Endodermal cell (in vitro differentiated cells): ENCODE measurements around the gene TIGAR. TPM values are rescaled to one million over a fixed set of nuclear protein-coding genes. Genes with fewer than 3 reads are reported as not detected.

Source experiments
- DNase-seq: peaks from one replicate; pipeline ENCODE4 v3.0.0-alpha.2; 2017
- H3K27ac ChIP-seq: 2 replicates; pipeline ENCODE4 v1.5.1; 2013; ENCODE audit warnings: mild to moderate bottlenecking, low read depth, low read length, moderate library complexity
- H3K27me3 ChIP-seq: 2 replicates; pipeline ENCODE4 v1.6.1; 2013; ENCODE audit warnings: mild to moderate bottlenecking, low read length, moderate library complexity; ENCODE audit not compliant: insufficient read depth, control insufficient read depth, poor library complexity, severe bottlenecking
- H3K36me3 ChIP-seq: 2 replicates; pipeline ENCODE4 v1.7.0; 2013; ENCODE audit warnings: mild to moderate bottlenecking, low read length, moderate library complexity; ENCODE audit not compliant: control insufficient read depth, insufficient read depth
- H3K4me1 ChIP-seq: one replicate; pipeline ENCODE4 v1.7.0; 2013; ENCODE audit warnings: low read length; ENCODE audit not compliant: control insufficient read depth, insufficient read depth
- H3K4me3 ChIP-seq: 2 replicates; pipeline ENCODE4 v1.5.1; 2013; ENCODE audit warnings: mild to moderate bottlenecking, low read length, moderate library complexity
- H3K9ac ChIP-seq: 2 replicates; pipeline ENCODE4 v1.6.1; 2013; ENCODE audit warnings: mild to moderate bottlenecking, low read length, moderate library complexity; ENCODE audit not compliant: poor library complexity, severe bottlenecking; ENCODE audit errors: extremely low read depth
- H3K9me3 ChIP-seq: 2 replicates; pipeline ENCODE4 v1.6.1; 2013; ENCODE audit warnings: mild to moderate bottlenecking, low read length, moderate library complexity; ENCODE audit not compliant: control insufficient read depth
- H3K27ac Mint-ChIP-seq: 2 replicates; pipeline ENCODE4 v1.8.0; 2020; ENCODE audit warnings: mixed read lengths
- H3K27me3 Mint-ChIP-seq: 2 replicates; pipeline ENCODE4 v1.8.0; 2021; ENCODE audit warnings: mild to moderate bottlenecking, mixed read lengths; ENCODE audit not compliant: insufficient read depth
- H3K36me3 Mint-ChIP-seq: 2 replicates; pipeline ENCODE4 v1.8.0; 2020; ENCODE audit warnings: low read depth, mixed read lengths
- H3K4me1 Mint-ChIP-seq: 2 replicates; pipeline ENCODE4 v1.8.0; 2020; ENCODE audit warnings: mixed read lengths
- H3K4me3 Mint-ChIP-seq: 2 replicates; pipeline ENCODE4 v1.8.0; 2020; ENCODE audit warnings: mild to moderate bottlenecking, moderate library complexity, mixed read lengths
- H3K9me3 Mint-ChIP-seq: 2 replicates; pipeline ENCODE4 v1.8.0; 2020; ENCODE audit warnings: mild to moderate bottlenecking, mixed read lengths
- WGBS, 2 experiments: methylation state at CpG; one replicate each; pipeline versions ENCODE4 v1.1.5 to v1.1.7; 2013; ENCODE audit warnings: missing lambda C conversion rate in 2 of 2, mixed read lengths in 1 of 2; ENCODE audit not compliant: insufficient coverage in 1 of 2, insufficient read length in 1 of 2; 5-methylcytosine and 5-hydroxymethylcytosine counted together
- total RNA-seq, 2 donors: library from RNA; stranded (reverse); fragmentation: NEBNext Ultra II Directional in 1 of 2; extraction: Animal tissue kit (Norgen Biotek cat#: 25700) in 1 of 2; gene quantifications; 2 replicates in 1 of 2; 3 replicates in 1 of 2; pipeline ENCODE4 v1.2.1, GENCODE V29; 2021
- TF ChIP-seq, protein P1 (sequence below): fragments of 200-600 bp; sonication (generic); conservative IDR thresholded peaks from 2 replicates; pipeline ENCODE4 v1.5.0; 2021; ENCODE audit warnings: antibody characterized with exemption, mild to moderate bottlenecking

Gene TIGAR
- total RNA-seq, 2 donors from 2014 or later: 19.2 to 41.3 TPM

DNA sequence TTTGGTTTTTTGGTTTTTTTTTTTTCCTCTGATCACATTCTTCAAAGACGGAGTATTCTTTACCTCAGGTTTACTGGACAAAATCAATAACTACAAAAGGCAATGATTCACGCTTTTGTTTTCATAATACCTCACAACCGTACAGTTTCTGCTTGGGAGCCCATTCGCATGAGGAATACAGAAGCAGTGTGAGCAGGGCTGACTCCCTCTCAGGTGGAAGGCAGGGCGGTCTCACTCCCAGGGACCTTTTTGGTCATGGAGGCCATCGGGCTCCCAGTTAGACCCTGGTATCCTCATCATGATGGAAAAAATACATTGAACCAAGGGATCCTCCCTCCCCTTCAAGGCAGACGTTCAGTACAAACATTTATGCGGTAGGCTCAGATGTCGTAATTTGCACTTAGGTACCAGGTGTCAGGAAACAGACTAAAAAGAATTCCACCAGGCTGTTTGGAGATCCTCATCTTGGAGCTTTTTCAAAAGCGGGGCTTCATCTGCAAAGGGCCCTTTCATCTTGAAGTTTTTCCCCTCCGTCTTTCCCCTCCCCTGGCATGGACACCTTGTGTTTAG lies 19.0 kb upstream of the TIGAR start:
- H3K27ac ChIP-seq: peak overlapping the region; percentile 9
- no peak overlapping the region for H3K4me3 ChIP-seq
- no peaks in the 10 kb centered on the region for H3K4me1 ChIP-seq
- Mint-ChIP-seq H3K36me3 (peaks cover 81% of the 10 kb centered on the region), H3K27me3 (no peaks in the 10 kb centered on the region), H3K4me1 (peaks cover 6% of the 10 kb centered on the region), H3K9me3 (no peaks in the 10 kb centered on the region), H3K27ac (no peak overlapping the region), H3K4me3 (no peak overlapping the region)
- 94 to 97% methylated on average over 6 to 11 of the region's 11 CpGs for WGBS, 2 experiments
- DNase-seq: no peak
- H3K9ac ChIP-seq: no peak overlapping the region
- H3K9me3 ChIP-seq: no peaks in the 10 kb centered on the region
- H3K27me3 ChIP-seq: no peaks in the 10 kb centered on the region
- peaks cover 37% of the 10 kb centered on the region for H3K36me3 ChIP-seq
- TF ChIP-seq, protein P1, sequence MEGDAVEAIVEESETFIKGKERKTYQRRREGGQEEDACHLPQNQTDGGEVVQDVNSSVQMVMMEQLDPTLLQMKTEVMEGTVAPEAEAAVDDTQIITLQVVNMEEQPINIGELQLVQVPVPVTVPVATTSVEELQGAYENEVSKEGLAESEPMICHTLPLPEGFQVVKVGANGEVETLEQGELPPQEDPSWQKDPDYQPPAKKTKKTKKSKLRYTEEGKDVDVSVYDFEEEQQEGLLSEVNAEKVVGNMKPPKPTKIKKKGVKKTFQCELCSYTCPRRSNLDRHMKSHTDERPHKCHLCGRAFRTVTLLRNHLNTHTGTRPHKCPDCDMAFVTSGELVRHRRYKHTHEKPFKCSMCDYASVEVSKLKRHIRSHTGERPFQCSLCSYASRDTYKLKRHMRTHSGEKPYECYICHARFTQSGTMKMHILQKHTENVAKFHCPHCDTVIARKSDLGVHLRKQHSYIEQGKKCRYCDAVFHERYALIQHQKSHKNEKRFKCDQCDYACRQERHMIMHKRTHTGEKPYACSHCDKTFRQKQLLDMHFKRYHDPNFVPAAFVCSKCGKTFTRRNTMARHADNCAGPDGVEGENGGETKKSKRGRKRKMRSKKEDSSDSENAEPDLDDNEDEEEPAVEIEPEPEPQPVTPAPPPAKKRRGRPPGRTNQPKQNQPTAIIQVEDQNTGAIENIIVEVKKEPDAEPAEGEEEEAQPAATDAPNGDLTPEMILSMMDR: no peak

DNA sequence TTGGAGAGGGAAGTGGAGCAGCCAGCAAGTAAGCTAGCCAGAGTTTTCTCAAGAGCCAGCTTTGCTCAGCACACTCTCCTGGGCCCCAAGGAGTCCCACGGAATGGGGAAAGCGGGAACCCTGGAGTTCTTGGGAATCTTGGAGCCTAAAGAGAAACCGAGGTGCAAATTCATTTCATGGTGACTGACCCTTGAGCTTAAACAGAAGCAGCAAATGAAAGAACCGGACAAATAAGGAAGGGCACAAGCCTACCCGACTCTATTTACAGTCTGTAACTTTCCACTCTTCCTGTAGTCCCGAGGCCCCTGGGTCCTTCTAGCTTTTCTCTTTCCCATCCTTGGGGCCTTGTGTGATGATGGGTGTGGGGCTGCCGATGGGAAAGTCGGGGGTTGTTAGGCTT lies 18.1 kb upstream of the TIGAR start:
- no peak overlapping the region for H3K9ac ChIP-seq
- H3K27me3 Mint-ChIP-seq: no peaks in the 10 kb centered on the region
- DNase-seq: no peak
- H3K27ac Mint-ChIP-seq: no peak overlapping the region
- no peak overlapping the region for H3K27ac ChIP-seq
- 94 to 96% methylated on average over 5 to 8 of the region's 8 CpGs for WGBS, 2 experiments
- H3K4me1 ChIP-seq: no peaks in the 10 kb centered on the region
- H3K4me3 Mint-ChIP-seq: no peak overlapping the region
- H3K4me3 ChIP-seq: no peak overlapping the region
- no peaks in the 10 kb centered on the region for H3K9me3 ChIP-seq
- H3K36me3 Mint-ChIP-seq: peaks cover 77% of the 10 kb centered on the region
- H3K36me3 ChIP-seq: peaks cover 36% of the 10 kb centered on the region
- no peaks in the 10 kb centered on the region for H3K9me3 Mint-ChIP-seq
- TF ChIP-seq, protein P1: no peak
- H3K4me1 Mint-ChIP-seq: peaks cover 12% of the 10 kb centered on the region
- H3K27me3 ChIP-seq: no peaks in the 10 kb centered on the region

DNA sequence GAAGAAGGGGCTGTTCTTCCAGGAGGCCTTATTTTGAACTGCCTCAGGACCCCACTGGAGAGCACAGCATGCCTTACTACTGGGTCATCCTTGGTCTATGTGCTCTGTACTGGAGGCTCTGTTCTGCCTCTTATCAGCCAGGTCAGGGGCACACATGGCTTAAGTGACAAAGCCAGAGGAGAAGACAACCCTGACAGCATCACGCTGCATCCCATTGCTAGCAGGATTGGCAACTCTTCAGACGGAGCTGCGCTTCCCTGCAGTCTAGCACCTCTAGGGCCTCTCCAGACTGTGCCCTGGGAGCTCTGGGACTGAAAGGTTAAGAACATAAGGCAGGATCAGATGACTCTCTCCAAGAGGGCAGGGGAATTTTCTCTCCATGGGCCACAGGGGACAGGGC lies 17.3 kb upstream of the TIGAR start:
- Mint-ChIP-seq H3K36me3 (peaks cover 73% of the 10 kb centered on the region), H3K27me3 (no peaks in the 10 kb centered on the region), H3K27ac (peak overlapping the region; percentile 6), H3K4me3 (no peak overlapping the region), H3K4me1 (peaks cover 21% of the 10 kb centered on the region), H3K9me3 (no peaks in the 10 kb centered on the region)
- TF ChIP-seq, protein P1: no peak
- 92 to 94% methylated on average over 3 of the region's 3 CpGs for WGBS, 2 experiments
- Histone ChIP-seq H3K36me3 (peaks cover 33% of the 10 kb centered on the region), H3K27ac (no peak overlapping the region), H3K27me3 (no peaks in the 10 kb centered on the region), H3K9me3 (no peaks in the 10 kb centered on the region), H3K4me1 (no peaks in the 10 kb centered on the region), H3K9ac (no peak overlapping the region), H3K4me3 (no peak overlapping the region)
- DNase-seq: no peak
